Kidney epithelial cell (primary cell): ENCODE measurements around the gene FCHSD2. TPM values are rescaled to one million over a fixed set of nuclear protein-coding genes. Genes with fewer than 3 reads are reported as not detected.

Source experiments
- DNase-seq: peaks from one replicate; pipeline ENCODE4 v3.0.0-alpha.2; 2010; ENCODE audit warnings: low read depth
- H3K27me3 ChIP-seq: 2 replicates; pipeline ENCODE4 v1.6.0; 2011; ENCODE audit warnings: low read length; ENCODE audit not compliant: control insufficient read depth, insufficient read depth
- H3K36me3 ChIP-seq: 2 replicates; pipeline ENCODE4 v1.5.1; 2011; ENCODE audit warnings: low read length; ENCODE audit not compliant: control insufficient read depth, insufficient read depth
- H3K4me3 ChIP-seq: 2 replicates; pipeline ENCODE4 v1.5.1; 2011; ENCODE audit warnings: low read depth, mild to moderate bottlenecking, control low read depth, low read length
- total RNA-seq: library from RNA; depleted of rRNA; stranded (reverse); fragments of >200 nt; gene quantifications from 2 replicates; pipeline ENCODE4 v1.2.3, GENCODE V29; 2015
- TF ChIP-seq, protein P1 (sequence below): IDR thresholded peaks from 2 replicates; pipeline ENCODE4 v1.5.1; 2011; ENCODE audit warnings: mild to moderate bottlenecking, moderate library complexity, low read length, control low read depth, inconsistent platforms; ENCODE audit not compliant: insufficient read depth, poor library complexity, severe bottlenecking

Gene FCHSD2
- total RNA-seq, 1 donor from 2014 or later: 13.2 TPM

DNA sequence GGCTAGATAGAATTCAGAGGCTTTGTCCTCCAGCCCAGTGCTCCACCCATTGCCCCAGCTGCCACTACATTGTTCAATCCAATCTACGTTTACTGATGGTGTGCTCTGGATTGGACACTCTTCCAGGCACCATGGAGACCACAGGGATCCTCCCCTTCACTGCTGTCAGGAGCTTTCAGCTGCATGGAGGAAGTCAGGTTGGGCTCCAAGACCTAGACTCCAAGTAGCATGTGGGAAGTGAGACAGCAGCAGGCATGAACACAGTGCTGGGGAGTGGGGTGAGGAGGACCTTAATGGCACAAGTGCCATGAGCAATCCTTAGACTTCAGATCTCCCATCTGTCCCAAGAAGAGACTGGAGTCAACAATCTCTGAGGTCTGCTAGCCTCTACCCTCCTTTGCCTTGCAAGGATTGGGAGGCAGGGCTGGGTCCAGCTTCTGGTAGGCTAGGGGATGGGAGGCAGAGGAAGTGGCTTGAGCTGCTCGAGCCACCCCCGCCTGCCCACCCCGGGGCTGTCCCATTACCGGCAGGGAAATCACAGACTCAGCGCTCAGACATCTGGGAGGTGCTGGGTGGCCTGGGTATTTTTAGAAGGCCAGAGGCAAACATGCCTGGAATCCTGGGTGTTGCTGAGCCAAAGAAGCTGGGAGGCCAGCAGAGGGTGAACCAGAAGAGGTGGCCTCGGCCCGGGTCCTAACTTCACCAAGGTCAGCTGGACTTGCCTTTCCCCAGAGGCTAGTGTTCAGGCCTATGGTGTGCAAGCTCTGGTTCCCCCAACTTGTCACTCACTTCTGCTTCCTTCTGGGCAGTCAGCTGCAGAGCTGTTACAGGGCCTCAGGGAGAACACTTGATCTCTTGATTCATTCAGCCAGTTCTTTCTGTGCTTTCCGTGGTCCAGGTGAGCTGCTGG lies 15.2 kb upstream of the FCHSD2 start:
- Histone ChIP-seq H3K4me3 (no peak overlapping the region), H3K36me3 (no peaks in the 10 kb centered on the region), H3K27me3 (no peaks in the 10 kb centered on the region)
- no peak for DNase-seq
- TF ChIP-seq, protein P1, sequence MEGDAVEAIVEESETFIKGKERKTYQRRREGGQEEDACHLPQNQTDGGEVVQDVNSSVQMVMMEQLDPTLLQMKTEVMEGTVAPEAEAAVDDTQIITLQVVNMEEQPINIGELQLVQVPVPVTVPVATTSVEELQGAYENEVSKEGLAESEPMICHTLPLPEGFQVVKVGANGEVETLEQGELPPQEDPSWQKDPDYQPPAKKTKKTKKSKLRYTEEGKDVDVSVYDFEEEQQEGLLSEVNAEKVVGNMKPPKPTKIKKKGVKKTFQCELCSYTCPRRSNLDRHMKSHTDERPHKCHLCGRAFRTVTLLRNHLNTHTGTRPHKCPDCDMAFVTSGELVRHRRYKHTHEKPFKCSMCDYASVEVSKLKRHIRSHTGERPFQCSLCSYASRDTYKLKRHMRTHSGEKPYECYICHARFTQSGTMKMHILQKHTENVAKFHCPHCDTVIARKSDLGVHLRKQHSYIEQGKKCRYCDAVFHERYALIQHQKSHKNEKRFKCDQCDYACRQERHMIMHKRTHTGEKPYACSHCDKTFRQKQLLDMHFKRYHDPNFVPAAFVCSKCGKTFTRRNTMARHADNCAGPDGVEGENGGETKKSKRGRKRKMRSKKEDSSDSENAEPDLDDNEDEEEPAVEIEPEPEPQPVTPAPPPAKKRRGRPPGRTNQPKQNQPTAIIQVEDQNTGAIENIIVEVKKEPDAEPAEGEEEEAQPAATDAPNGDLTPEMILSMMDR: no peak

DNA sequence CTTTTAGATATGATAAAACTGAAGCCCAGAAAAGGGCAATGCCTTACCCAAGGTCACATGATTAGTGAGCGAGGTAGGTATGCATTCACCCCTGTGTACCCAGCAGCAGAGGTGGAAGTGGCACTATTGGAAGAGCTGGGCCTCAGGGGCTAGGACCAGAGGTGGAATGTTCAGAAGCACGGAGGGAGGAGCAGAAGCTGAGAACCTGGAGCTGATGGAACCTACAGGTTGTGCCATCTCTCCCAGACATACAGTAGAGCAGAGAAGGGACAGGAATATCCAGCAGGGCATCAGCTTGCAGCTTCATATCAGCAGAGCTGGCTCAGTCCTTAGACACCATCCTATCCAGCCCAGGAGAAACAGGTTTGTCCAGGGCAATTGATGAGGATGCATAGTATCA lies 14.6 kb upstream of the FCHSD2 start:
- H3K4me3 ChIP-seq: no peak overlapping the region
- DNase-seq: no peak
- TF ChIP-seq, protein P1: no peak
- no peaks in the 10 kb centered on the region for H3K27me3 ChIP-seq
- H3K36me3 ChIP-seq: no peaks in the 10 kb centered on the region

DNA sequence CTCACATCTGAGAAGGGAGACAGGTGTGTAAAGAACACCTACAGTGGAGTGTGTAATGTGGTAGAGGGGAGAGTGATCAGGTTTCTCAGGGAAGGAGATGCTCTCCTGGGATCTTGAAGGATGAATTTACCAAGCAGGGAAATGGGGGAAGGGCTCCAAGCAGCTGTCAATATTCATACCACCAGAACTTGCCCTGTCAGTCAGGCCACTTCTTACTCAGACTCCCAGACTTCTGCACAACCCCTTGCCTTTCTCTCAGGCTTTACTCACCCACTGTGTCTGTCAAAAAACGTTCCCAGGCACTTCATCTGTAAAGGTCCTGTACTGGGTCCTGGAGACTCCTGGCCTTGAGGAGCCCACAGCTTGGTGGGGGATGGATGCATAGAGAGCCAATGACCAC lies 14.0 kb upstream of the FCHSD2 start:
- Histone ChIP-seq H3K27me3 (no peaks in the 10 kb centered on the region), H3K36me3 (no peaks in the 10 kb centered on the region), H3K4me3 (no peak overlapping the region)
- DNase-seq: no peak
- TF ChIP-seq, protein P1: no peak

DNA sequence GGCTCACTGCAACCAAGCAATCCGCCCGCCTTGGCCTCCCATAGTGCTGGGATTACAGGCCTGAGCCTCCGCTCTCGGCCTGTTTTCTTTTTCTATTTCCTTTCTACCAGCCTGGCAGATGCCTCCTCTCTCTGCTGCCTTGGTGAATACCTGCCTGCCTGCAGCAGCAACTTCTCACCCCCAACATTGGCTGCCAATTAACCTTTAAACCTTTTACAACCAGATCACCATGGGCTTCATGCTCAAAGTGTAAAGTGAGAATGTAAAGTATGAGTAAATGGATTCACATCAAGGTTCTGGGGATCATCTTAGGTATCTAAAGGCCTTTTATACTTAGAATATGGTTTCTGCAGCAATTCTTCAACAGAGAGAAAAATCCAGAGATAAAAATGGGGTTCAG lies 13.0 kb upstream of the FCHSD2 start:
- TF ChIP-seq, protein P1: no peak
- no peak for DNase-seq
- no peak overlapping the region for H3K4me3 ChIP-seq
- H3K36me3 ChIP-seq: no peaks in the 10 kb centered on the region
- H3K27me3 ChIP-seq: no peaks in the 10 kb centered on the region

DNA sequence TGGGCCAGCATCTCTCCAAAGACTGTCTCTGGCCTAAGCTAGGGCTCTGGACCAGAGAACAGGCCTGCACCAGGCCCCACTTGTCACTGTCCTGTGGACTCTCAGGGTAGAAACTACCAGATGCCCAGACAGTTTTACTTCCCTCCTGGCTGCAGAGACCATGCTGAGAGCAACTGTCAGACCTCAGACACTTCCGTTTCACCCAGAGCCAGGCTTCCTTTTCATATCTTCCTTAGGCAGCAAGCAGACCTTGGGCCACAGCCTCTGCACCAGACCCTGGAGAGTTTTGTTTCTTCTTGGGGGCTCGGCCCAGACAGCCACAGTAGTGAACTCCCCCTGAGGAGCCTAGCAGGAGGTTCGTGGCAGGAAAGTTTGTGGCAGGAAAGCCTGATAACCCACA lies 12.1 kb upstream of the FCHSD2 start:
- TF ChIP-seq, protein P1: no peak
- DNase-seq: no peak
- H3K27me3 ChIP-seq: no peaks in the 10 kb centered on the region
- H3K4me3 ChIP-seq: no peak overlapping the region
- H3K36me3 ChIP-seq: no peaks in the 10 kb centered on the region
